Measurements from ENCODE around the gene HBE1. TPM values are rescaled to one million over a fixed set of nuclear protein-coding genes. Genes with fewer than 3 reads are reported as not detected.

HBE1 gene
- total RNA-seq, 1 experiment from 2014 or later: not detected

- no peak overlapping the region for H3K4me3 Mint-ChIP-seq
- WGBS (ENCODE audit: extremely low coverage, insufficient read length, low lambda C conversion rate): no CpG with 5 or more reads among the region's 4 CpGs
- no peaks in the 10 kb centered on the region for H3K27me3 ChIP-seq (ENCODE audit: insufficient read depth, low read length)
- H3K23ac ChIP-seq (ENCODE audit: insufficient read length, low read depth, low read length): no peak overlapping the region
- H2AFZ ChIP-seq (ENCODE audit: low read length): no peak overlapping the region
- no peak overlapping the region for H2BK15ac ChIP-seq (ENCODE audit: low read depth, low read length)
- H3K79me1 ChIP-seq (ENCODE audit: insufficient read depth, low read depth, low read length, poor library complexity, severe bottlenecking): no peaks in the 10 kb centered on the region
- no peaks in the 10 kb centered on the region for H3K4me1 ChIP-seq (ENCODE audit: insufficient read depth, low read length)
- H3K23me2 ChIP-seq (ENCODE audit: insufficient read length, low read depth, low read length, poor library complexity, severe bottlenecking): no peaks in the 10 kb centered on the region
- no peak overlapping the region for H2BK5ac ChIP-seq (ENCODE audit: insufficient read length, low read length)
- H3K27me3 Mint-ChIP-seq (ENCODE audit: low read depth): no peaks in the 10 kb centered on the region; the same call in 1 of the 2 replicates
- H2BK20ac ChIP-seq (ENCODE audit: low read depth, low read length, poor library complexity, severe bottlenecking): no peak overlapping the region
- H4K91ac ChIP-seq (ENCODE audit: insufficient read length, low read depth, low read length): no peak overlapping the region
- H2AK5ac ChIP-seq (ENCODE audit: insufficient read length, low read length): no peak overlapping the region
- no peak overlapping the region for H3K56ac ChIP-seq (ENCODE audit: insufficient read length, low read depth, low read length)
- H3K36me3 Mint-ChIP-seq (ENCODE audit: insufficient read depth in 1 of 3, low read depth in 3 of 3): no peaks in the 10 kb centered on the region; a peak in 1 of 7 replicates
- no peak overlapping the region for H3K4me2 ChIP-seq (ENCODE audit: insufficient read depth, insufficient read length, low read length)
- H3K18ac ChIP-seq (ENCODE audit: insufficient read length, low read depth, low read length): no peak overlapping the region
- H3K9me3 Mint-ChIP-seq: no peaks in the 10 kb centered on the region
- no peak for TF ChIP-seq CTCF (conservative IDR thresholded peaks at IDR 0.05)
- no peak overlapping the region for H3K14ac ChIP-seq (ENCODE audit: insufficient read depth, low read length)
- H3K4me1 Mint-ChIP-seq: peaks cover under 1% of the 10 kb centered on the region in 2 experiments; a peak in 3 of 4 replicates
- no peak overlapping the region for H3K27ac ChIP-seq (ENCODE audit: insufficient read length, low read depth, low read length)
- H2BK120ac ChIP-seq (ENCODE audit: low read depth, low read length, poor library complexity, severe bottlenecking): no peak overlapping the region
- H4K5ac ChIP-seq (ENCODE audit: insufficient read length, low read depth, low read length): no peak overlapping the region
- DNase-seq: no peak
- no peaks in the 10 kb centered on the region for H4K20me1 ChIP-seq (ENCODE audit: control insufficient read depth, insufficient read depth, insufficient read length)
- no peak overlapping the region for H2BK12ac ChIP-seq (ENCODE audit: insufficient read length, low read depth, low read length)
- no peak overlapping the region for H4K8ac ChIP-seq (replicated peaks; ENCODE audit: insufficient read length, low read depth, low read length)
- H3T11ph ChIP-seq (ENCODE audit: low read length): no peak overlapping the region
- no peaks in the 10 kb centered on the region for H3K79me2 ChIP-seq (ENCODE audit: insufficient read depth, low read length)
- no peaks in the 10 kb centered on the region for H3K9me3 ChIP-seq (ENCODE audit: control insufficient read depth, low read depth, low read length)
- no peak overlapping the region for H3K4ac ChIP-seq (ENCODE audit: low read depth, low read length)
- H3K27ac Mint-ChIP-seq: no peak overlapping the region
- H3K9ac ChIP-seq (ENCODE audit: extremely low read depth, insufficient read length, low read length): no peak overlapping the region
Measured at GRCh38 chr11:5285703-5286340, 16.1 kb upstream of the HBE1 start.

Measured in H9 (cell line).